HG02870 (cell line): Measurements from ENCODE around the gene SAP25.
"Not testable (repeated sequence)": the region's sequence is repeated elsewhere in the genome, so short reads cannot be mapped to it uniquely, and the experiment has no call there.

Experiments used
- ATAC-seq: cut with Tn5 transposase; IDR thresholded peaks from one replicate; pipeline ENCODE4 v1.9.1; 2021; ENCODE audit warnings: mild to moderate bottlenecking, moderate library complexity; ENCODE audit not compliant: unreplicated experiment

Gene SAP25

DNA sequence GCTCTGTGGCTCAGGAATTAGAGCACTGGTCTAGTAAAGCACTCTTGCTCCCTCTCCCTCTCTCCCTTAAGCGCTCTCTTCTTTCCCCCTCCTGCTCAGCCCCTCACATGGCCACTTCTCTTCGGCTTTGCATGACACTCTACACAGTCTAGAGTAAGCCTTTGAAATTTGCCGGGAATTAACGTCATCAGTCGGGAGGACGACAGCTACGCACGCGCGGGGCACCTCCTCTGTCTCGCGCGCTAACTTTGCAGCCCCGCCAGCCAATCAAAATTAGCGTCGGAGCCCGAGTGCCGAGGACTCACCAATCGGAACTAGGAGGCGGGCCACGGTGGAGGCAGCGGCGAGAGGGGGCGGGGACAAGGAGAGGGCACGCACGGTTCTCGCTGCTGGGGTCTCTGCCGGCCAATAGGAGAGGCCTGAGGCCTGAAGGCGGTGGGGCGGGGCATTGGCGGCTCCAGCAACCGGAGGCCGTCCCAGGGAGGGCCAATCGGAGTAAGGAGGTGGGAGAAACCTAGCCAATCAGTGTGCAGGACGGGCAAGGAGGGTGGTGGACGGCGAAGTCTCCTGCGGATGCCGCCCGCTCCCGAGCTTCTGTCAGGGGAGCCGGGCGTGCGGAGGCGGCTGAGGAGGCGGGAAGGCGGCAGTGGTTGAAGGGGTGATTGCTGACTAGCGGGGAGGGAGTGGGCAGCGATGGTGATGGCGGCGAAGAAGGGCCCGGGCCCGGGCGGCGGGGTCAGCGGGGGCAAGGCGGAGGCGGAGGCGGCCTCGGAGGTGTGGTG, 34.9 kb downstream of the SAP25 start, which contains the start of gene AGFG2:
Gene AGFG2, plus strand, starts transcription at position 550 of the 782 bp plus-strand sequence. Its CDS starts 144 bp downstream, at position 694.
- peak; percentile 89 for ATAC-seq

DNA sequence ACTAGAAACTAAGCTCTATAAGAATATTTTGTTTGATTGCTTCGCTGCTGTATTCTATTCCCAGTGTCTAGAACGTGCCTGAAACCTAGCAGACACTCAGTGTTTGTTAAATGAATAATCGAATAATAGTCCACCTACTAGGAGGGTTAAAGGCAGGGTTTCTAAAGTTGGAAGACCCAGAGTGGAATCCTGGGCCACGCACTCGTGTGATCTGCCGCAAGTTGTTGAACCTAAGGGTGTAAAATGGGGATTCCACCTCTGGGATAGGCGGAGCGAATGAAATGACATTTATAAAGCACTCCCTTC, 35.4 kb downstream of the SAP25 start:
- ATAC-seq, result no peak

DNA sequence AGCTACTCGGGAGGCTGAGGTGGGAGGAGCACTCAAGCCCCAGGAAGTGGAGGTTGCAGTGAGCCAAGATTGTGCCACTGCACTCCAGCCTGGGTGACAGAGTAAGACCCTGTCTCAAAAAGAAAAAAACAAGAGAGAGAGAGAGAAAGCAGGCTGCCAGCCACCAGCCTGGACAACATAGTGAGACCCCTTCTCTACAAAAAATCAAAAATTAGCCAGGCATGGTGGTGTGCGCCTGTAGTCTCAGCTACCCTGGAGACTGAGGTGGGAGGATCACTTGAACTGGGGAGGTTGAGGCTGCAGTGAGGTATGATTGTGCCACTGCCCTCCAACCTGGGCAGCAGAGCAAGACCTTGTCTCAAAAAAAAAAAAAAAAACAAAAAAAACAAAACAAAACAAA, 37.0 kb downstream of the SAP25 start:
- ATAC-seq, result not testable (repeated sequence)

DNA sequence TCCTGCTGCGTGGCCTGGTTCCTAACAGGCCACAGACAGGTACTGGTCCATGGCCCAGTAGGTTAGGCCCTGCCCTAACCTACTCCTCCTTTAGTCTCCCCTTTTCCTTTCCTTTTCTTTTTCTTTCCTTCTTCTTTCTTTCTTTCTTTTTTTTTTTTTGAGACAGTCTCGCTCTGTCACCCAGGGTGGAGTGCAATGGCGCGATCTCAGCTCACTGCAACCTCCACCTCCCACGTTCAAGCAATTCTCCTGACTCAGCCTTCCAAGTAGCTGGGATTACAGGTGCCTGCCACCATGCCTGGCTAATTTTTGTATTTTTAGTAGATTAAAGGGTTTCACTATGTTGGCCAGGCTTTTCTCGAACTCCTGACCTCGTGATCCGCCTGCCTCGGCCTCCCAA, 37.7 kb downstream of the SAP25 start:
- ATAC-seq, result not testable (repeated sequence)

DNA sequence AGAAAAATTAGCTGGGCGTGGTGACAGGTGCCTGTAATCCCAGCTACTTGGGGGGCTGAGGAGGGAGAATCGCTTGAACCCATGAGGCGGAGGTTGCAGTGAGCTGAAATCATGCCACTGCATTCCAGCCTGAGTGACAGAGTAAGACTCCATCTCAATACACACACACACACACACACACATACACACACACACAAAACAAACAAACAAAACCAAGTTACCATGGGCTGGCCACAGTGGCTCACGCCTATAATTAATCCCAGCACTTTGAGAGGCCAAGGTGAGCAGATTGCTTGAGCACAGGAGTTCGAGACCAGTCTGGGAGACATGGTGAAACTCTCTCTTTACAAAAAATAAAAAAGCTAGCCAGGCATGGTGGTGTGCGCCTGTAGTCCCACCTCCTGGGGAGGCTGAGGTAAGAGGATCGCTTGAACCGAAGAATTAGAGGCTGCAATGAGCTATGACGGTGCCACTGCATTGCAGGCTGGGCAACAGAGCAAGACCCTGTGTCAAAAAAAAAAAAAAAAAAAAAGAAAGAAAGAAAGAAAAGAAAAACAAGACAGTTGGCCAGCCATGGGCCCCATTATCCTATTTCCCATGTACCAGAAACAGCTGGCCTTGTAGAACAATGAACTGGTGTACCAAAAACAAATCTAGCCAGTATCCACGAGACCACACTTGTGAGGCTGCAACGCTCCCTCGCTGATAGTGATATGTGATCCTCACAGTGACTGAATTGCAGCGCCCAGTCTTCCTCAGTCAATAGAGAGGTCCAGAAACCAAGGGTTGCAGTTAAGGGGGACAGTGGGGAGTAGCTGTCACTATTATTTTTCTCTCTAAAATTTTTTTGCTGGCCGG, 41.3 kb downstream of the SAP25 start:
- ATAC-seq, result no peak

DNA sequence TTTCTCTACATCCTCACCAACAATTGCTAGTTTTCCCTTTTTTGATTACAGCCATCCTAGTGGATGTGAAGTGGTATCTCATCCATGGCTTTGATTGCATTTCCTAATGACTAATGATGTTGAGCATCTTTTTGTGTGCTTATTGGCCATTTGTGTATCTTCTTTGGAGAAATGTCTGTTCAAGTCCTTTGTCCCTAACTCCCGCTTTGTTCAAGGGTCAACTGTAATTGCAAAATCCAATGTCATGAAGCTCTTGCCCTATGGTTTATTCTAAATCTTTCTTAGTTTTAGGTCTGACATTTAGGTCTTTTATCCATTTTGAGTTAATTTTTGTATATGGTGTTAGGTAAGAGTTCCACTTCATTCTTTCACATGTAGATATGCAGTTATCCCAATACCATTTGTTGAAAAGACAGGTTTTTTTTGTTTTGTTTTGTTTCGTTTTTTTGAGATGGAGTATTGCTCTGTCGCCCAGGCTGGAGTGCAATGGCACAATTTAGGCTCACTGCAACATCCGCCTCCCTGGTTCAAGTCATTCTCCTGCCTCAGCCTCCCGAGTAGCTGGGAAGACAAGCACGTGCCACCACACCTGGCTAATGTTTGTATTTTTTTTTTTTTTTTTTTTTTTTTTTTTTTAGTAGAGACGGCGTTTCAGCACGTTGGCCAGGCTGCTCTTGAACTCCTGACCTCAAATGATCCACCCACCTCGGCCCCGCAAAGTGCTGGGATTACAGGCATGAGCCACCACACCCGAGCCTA, 45.4 kb downstream of the SAP25 start:
- ATAC-seq, result not testable (repeated sequence)

DNA sequence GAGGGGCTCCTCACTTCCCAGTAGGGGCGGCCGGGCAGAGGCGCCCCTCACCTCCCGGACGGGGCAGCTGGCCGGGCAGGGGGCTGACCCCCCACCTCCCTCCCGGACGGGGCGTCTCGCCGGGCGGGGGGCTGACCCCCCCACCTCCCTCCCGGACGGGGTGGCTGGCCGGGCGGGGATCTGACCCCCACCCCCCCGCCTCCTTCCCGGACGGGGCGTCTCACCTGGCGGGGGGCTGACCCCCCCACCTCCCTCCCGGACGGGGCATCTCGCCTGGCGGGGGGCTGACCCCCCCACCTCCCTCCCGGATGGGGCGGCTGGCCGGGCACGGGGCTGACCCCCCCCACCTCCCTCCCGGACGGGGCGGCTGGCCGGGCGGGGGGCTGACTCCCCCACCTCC, 50.5 kb downstream of the SAP25 start:
- ATAC-seq, result not testable (repeated sequence)
